ENCODE data around the gene HELT.

Gene HELT

GRCh38 chr4:185003596-185004351, 14.5 kb upstream of the HELT start:
- DNase-seq = no peak

- DNase-seq = peak in 8 of 58 donors; percentile 2 to 55 (median 21)
Measured at GRCh38 chr4:185004562-185005218, 13.6 kb upstream of the HELT start.

GRCh38 chr4:185005219-185005819, 13.0 kb upstream of the HELT start:
- peak in 55 of 58 donors; percentile 7 to 83 (median 48) for DNase-seq

- DNase-seq = no peak
Measured at GRCh38 chr4:185011408-185011807, 6.9 kb upstream of the HELT start.

GRCh38 chr4:185013417-185014125, 4.7 kb upstream of the HELT start:
- no peak for DNase-seq

GRCh38 chr4:185015108-185015507, 3.2 kb upstream of the HELT start:
- DNase-seq = no peak

GRCh38 chr4:185016101-185016940, 2.0 kb upstream of the HELT start:
- no peak for DNase-seq

- DNase-seq = no peak
Measured at GRCh38 chr4:185016946-185017758, 1.1 kb upstream of the HELT start.

GRCh38 chr4:185018834-185019455, 655 bp downstream of the HELT start:
- DNase-seq = no peak

- no peak for DNase-seq
Measured at GRCh38 chr4:185019456-185020292, 1.4 kb downstream of the HELT start.

GRCh38 chr4:185020293-185020808, 2.1 kb downstream of the HELT start:
- no peak for DNase-seq

GRCh38 chr4:185020863-185021761, 2.8 kb downstream of the HELT start:
- no peak for DNase-seq

GRCh38 chr4:185023471-185023870, 5.2 kb downstream of the HELT start:
- no peak for DNase-seq

- no peak for DNase-seq
Measured at GRCh38 chr4:185028625-185029024, 10.3 kb downstream of the HELT start.

GRCh38 chr4:185031611-185032010, 13.3 kb downstream of the HELT start:
- DNase-seq = no peak

GRCh38 chr4:185033072-185033471, 14.8 kb downstream of the HELT start:
- DNase-seq = no peak

- no peak for DNase-seq
Measured at GRCh38 chr4:185033950-185034349, 15.7 kb downstream of the HELT start.

All from anterior cingulate cortex (tissue), 58 donors.